Fibroblast of skin of back (primary cell): Measurements from ENCODE around the gene SLC8A3. TPM values are rescaled to one million over a fixed set of nuclear protein-coding genes. Genes with fewer than 3 reads are reported as not detected.
"Not testable (repeated sequence)": the region's sequence is repeated elsewhere in the genome, so short reads cannot be mapped to it uniquely, and the experiment has no call there.

Source experiments
- DNase-seq: peaks from one replicate; pipeline ENCODE4 v3.0.0-alpha.2; 2013
- polyA plus RNA-seq, 2 experiments: library from polyadenylated mRNA; unstranded; fragments of 120-200 nt; gene quantifications; one replicate each; pipeline ENCODE4 v1.2.1, GENCODE V29; 2013; ENCODE audit not compliant: insufficient read length in 2 of 2

SLC8A3 gene
- 0.28 TPM for polyA plus RNA-seq (2013, experiment 1 of 2; ENCODE audit: insufficient read length)
- 0.30 TPM for polyA plus RNA-seq (2013, experiment 2 of 2; ENCODE audit: insufficient read length)

DNA sequence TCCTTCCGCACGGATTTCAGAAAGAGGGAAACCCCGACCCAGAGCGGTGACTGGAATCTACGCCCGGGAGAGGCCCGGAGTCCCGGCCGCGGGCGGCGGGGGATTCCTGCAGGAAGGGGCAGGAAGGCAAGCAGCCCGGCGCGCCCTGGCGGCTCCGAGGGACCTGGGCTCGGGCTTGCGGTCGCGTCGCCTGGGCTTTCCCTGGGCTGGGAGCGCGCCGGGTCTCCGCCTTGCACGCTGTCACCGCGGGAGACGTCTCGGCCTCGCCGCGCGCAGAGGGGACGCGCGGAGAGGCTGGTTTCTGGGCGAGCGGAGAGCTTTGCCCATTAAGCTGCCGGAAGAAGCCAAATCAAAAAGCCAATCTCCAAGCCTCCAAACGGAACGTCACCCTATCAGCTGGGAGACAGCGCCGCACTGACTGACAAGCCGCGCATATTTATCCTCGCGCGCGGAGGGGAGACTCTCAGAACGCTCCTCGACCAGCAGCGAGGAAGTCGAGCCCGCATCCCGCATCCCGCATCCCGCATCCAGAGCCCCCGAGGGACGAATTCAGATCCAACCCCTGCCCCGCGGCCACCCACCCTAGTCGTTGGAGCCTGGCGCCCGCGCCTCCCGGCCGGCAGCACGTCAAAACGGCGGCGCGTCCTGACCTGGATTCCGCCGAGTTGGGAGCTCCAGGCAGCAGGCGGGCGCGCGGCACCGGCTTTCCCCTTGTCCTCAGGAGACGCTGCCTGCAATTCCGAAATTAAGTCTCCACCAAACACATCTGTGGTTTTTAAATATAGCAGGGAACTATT, at the start of gene SLC8A3:
Gene SLC8A3, minus strand, starts transcription at position 293 of the 797 bp plus-strand sequence. CDS start 20,529 bp downstream, outside the sequence.
- peak; percentile 67 for DNase-seq

DNA sequence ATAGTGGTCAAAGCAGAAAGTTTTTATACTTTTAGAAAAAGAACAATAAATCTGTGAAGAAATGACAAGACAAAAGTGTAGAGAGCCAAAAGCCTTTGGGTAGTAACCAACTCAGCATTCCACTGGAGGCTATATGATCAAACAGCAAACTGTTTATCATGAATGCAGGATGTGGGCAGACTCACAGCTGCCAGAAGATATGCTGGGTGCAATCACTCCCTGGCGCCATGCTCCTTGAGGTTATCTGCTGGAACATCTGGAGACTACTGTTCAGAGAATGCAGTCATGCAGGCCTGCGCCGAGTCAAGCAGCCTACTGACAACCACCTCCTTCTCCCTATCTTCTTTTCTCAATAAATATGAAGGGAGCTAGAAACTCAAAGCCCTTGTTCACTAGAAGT, 49.0 kb upstream of the SLC8A3 start:
- DNase-seq, result no peak

GRCh38 chr14:70234066-70234950, 45.6 kb upstream of the SLC8A3 start:
- no peak for DNase-seq

DNA sequence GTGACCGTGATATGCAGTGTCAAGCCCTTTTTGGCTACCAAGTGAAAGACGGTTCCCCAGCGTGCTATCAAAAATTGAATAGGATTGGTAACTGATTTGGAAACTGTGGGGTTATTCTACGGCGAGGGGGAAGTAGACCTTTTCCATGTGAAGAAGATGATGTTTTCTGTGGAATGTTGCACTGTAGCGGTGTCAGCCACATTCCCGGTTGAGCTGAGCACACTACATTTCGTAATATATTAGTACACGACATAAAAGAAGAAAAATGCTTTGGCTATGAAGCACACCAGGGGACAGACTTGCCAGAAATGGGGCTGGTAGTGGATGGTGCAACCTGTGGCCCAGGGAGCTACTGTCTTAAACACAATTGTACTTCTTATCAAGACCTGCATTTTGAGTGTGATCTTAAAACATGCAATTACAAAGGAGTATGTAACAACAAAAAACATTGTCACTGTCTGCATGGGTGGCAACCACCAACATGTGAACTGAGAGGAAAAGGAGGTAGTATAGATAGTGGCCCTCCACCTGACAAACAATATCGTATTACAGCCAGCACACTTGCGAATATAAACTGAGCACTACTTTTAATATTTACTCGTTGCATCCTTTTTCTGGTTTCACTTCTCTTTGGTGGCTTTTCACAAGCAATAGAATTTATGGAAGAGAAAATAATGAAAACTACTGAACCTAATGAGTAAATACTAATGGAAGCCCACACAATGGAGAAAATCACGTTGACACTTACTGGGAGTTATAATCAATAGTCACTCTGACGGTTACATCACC, 43.2 kb upstream of the SLC8A3 start:
- not testable (repeated sequence) for DNase-seq

DNA sequence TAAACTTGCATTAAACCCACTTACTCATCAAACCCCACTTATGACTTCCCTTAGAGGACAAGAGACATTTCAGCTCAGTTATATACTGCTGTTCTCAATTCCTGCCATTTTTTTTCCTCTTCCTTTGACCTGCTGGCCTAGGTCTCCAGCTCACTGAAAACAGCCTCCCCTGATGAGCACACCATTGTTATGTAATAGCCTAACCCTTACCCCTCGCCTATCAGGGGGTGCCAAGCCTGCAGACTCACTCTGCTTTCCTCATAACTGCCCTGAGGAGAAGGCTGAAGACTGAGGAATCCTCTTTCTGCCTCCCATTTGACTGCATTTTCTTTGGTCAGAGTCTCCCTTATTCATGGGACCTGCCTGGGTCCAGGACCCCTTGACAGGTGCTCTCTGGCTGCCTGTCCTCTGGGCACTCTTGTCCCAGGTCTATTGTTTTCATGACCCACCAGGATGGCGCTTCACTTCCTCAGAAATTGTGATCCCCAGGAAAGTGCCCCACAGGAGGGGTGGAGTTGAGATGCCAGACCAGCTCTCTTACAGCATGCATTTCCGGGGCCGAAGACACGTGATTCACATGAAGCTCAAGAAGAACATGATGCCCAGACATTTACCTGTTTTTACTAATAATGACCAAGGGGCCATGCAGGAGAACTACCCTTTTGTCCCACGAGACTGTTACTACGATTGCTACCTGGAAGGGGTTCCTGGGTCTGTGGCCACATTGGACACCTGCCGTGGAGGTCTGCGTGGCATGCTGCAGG, 41.3 kb upstream of the SLC8A3 start:
- not testable (repeated sequence) for DNase-seq

- DNase-seq, result peak; percentile 9
Observed at GRCh38 chr14:70213721-70214282, 25.1 kb upstream of the SLC8A3 start.

- no peak for DNase-seq
Observed at GRCh38 chr14:70212752-70213151, 24.0 kb upstream of the SLC8A3 start.

DNA sequence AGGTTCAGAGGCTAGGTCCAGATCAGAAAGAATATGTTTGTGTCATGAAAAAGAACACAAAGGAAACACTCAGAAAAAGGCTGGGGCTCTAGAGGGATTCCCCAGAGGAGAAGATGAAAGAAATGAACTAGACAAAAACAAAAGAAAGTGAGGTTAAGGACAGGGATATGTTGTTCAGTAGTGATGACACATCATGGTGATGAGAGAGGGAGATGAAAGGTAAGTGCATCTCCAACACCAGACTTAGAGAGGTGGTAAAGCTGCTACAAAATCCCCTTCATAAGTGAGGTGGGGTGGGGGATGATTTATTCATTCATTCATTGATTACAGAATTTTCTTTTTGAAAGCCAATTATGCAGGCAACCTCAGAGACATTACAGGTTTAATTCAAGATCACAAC, 19.6 kb upstream of the SLC8A3 start:
- no peak for DNase-seq

DNA sequence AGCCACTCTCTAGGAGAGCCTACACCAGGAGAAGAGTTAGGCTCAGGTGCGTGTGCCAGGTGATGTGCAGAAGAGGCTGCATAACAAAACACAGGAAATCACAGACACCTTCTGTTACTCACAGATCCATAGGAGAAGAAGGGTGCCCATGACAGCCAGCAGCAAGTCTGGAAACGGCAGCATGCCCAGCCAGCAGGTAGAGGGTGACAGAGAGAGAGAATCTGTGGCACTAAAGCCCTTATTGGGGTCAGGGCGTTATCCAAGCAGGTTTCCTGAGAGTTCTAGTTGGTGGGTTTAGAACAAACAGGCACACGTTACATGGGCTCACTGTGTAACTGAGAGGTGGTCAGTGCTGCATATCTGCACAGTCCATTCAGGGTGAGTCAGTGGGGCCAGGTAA, 14.9 kb upstream of the SLC8A3 start:
- no peak for DNase-seq

DNA sequence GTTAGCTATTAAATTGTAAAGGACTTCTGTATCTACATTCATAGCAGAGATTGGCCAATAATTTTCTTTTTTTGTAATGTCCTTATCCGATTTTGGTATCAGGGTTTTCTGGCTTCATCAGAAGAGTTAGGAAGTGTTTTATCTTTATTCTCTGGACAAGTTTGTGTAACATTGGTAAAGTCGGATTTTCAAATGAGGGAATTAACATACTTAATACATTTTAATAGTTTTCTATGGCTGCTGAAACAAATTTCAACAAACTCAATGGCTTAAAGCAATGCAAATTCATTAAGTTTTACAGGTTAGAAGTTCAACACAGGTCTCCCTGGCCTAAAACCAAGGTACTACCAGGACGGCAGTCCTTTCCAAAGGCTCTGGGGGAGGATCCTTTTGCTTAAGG, 13.2 kb upstream of the SLC8A3 start:
- DNase-seq, result no peak

- no peak for DNase-seq
Observed at GRCh38 chr14:70193396-70193795, 4.6 kb upstream of the SLC8A3 start.

GRCh38 chr14:70192915-70193314, 4.2 kb upstream of the SLC8A3 start:
- DNase-seq, result no peak

DNA sequence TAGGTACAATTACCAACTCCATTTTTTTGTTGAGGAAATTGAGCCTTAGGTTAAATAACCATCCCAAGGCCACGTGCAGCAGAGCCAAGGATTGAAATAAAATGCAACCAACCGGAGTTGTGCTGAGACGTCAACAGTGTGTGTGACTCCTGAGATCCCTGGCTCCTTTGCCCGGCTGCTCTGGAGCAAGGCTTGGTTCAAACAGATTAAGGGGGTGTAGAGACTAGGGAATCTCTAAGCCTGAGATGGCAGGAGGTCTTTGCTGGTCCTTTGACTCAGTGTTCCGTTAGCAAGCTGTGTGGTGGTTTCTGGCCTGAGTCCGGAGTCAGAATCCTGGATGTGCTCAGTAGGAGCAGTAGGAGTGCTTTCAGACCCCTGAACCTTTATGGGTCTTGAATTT, 1.4 kb upstream of the SLC8A3 start:
- DNase-seq, result no peak

DNA sequence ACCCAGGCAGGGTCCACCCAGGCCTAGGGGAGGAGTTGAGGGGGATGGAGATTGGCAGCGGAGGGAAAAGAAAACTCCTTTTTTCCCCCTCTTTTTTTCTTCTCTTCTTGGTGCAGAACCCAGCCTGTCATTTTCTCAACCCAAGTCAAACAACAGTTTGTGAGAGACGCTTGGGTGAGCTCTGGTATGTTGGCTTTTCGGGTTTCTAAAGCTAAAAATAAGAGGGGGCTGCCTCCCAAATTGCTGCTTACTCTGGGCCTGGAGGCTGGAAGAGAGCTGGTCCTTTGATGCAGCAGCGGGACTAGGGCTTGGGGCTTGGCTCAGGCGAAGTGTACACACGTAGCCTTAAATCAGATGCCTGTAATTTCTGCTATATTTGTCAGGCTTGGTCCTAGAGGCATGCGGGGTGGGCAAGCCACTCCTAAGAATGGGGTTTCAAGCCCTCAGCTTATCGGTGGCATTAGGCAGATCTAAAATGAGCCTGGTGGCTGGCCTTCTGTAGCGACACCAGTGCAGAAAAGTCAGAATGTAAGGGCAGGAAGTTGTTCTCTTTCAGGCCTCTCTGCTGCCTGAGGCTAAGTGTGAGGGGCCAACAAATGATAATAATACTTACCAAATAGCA, 816 bp upstream of the SLC8A3 start:
- no peak for DNase-seq

GRCh38 chr14:70188322-70188658, 461 bp downstream of the SLC8A3 start:
- peak; percentile 30 for DNase-seq

GRCh38 chr14:70186900-70187451, 1.8 kb downstream of the SLC8A3 start:
- DNase-seq, result peak; percentile 56

- no peak for DNase-seq
Observed at GRCh38 chr14:70183991-70184390, 4.8 kb downstream of the SLC8A3 start.

DNA sequence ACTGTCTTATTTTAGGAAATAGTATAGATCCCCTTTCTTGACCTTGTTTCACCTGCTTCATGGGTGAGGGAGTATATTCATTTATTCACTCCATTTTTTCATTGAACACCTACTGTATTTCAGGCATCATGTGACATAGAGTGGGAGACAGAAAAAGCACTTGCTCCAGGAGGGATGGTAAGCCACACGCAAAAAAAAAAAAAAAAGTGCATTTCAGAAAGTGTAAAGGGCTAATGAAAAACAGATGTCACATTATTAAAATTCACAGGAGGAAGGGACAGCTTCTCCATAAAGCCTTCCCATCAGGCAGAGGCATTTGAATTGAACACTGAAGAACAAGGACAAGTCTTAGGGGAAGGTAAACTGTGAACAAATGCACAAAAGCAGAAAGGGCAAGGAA, 7.5 kb downstream of the SLC8A3 start:
- no peak for DNase-seq

DNA sequence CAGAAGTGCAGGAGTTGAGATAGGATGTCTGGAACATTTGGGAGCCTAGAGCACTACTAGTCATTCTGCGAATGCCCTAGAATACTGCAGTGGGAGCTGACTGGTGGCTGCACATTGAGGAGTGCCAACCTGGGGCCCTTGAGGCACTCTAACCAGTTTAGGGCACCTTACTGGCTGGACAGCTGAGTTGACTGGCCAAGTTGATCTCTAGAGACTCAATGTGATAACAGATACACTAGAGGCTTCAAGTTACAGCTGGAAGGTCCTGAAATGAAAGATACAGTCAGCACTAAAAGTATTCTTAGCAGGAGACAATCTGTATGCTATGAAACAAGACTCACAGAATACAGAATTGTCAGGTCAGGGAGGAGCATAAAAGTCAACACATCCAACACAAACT, 8.0 kb downstream of the SLC8A3 start:
- no peak for DNase-seq

GRCh38 chr14:70177081-70177800, 11.5 kb downstream of the SLC8A3 start:
- DNase-seq, result no peak
